GM18909 (cell line): ENCODE measurements around the gene ADAM15.
A peak's percentile ranks its signal among the peaks of the same experiment; 100 is the strongest.

Experiments
- ATAC-seq: cut with Tn5 transposase; IDR thresholded peaks from one replicate; pipeline ENCODE4 v1.9.1; 2021; ENCODE audit warnings: mild to moderate bottlenecking; ENCODE audit not compliant: unreplicated experiment, poor library complexity

The ADAM15 gene

GRCh38 chr1:155070158-155070621 is 19.1 kb downstream of the ADAM15 start:
- no peak for ATAC-seq

- ATAC-seq: peak; percentile 66
Measured at GRCh38 chr1:155070721-155071569, 19.8 kb downstream of the ADAM15 start.

- ATAC-seq: no peak
Measured at GRCh38 chr1:155071701-155072100, 20.6 kb downstream of the ADAM15 start.

- no peak for ATAC-seq
Measured at GRCh38 chr1:155072531-155073289, 21.6 kb downstream of the ADAM15 start.

- ATAC-seq: no peak
Measured at GRCh38 chr1:155073377-155074242, 22.5 kb downstream of the ADAM15 start.

GRCh38 chr1:155075535-155075934 is 24.4 kb downstream of the ADAM15 start:
- no peak for ATAC-seq

GRCh38 chr1:155076371-155076770 is 25.3 kb downstream of the ADAM15 start:
- no peak for ATAC-seq

- no peak for ATAC-seq
Measured at GRCh38 chr1:155077346-155077745, 26.2 kb downstream of the ADAM15 start.

- no peak for ATAC-seq
Measured at GRCh38 chr1:155077758-155078445, 26.8 kb downstream of the ADAM15 start.

- peak; percentile 46 for ATAC-seq
Measured at GRCh38 chr1:155078469-155079209, 27.5 kb downstream of the ADAM15 start, which contains the start of gene EFNA3. Gene EFNA3 (plus strand): TSS chr1:155078837. CDS start chr1:155078942, 105 bp downstream.

- ATAC-seq: no peak
Measured at GRCh38 chr1:155079210-155079486, 28.0 kb downstream of the ADAM15 start.

- ATAC-seq: no peak
Measured at GRCh38 chr1:155079487-155080311, 28.6 kb downstream of the ADAM15 start.

- ATAC-seq: no peak
Measured at GRCh38 chr1:155080312-155081228, 29.5 kb downstream of the ADAM15 start.

GRCh38 chr1:155081472-155082300 is 30.6 kb downstream of the ADAM15 start:
- no peak for ATAC-seq

GRCh38 chr1:155082301-155083051 is 31.4 kb downstream of the ADAM15 start:
- no peak for ATAC-seq

GRCh38 chr1:155083052-155083541 is 32.0 kb downstream of the ADAM15 start:
- ATAC-seq: no peak
